SK-N-SH treated with all-trans-retinoic acid at 6 μM for 48 hours (cell line): ENCODE data around the gene PGP.

Source experiments
- ATAC-seq: fragments of 200-7000 bp; cut with Tn5 transposase; 3 replicates; pipeline ENCODE4 v1.9.1; 2020; ENCODE audit warnings: mild to moderate bottlenecking, moderate library complexity
- BACH2 ChIP-seq: fragments of 250-450 bp; sonication (Bioruptor Pico); IDR thresholded peaks from 2 replicates; pipeline ENCODE4 v1.9.0; 2021; ENCODE audit warnings: mild to moderate bottlenecking, borderline replicate concordance
- CREB5 ChIP-seq: fragments of 250-450 bp; sonication (Bioruptor Pico); IDR thresholded peaks from 2 replicates; pipeline ENCODE4 v1.5.1; 2020; ENCODE audit warnings: low read depth, mild to moderate bottlenecking, moderate library complexity
- CSDC2 ChIP-seq: fragments of 250-450 bp; sonication (Bioruptor Pico); IDR thresholded peaks from 2 replicates; pipeline ENCODE4 v1.5.0; 2020; ENCODE audit warnings: mild to moderate bottlenecking, moderate library complexity
- CSRNP3 ChIP-seq: fragments of 250-450 bp; sonication (Bioruptor Pico); IDR thresholded peaks from 2 replicates; pipeline ENCODE4 v1.5.1; 2021; ENCODE audit warnings: mild to moderate bottlenecking, moderate library complexity
- ESRRG ChIP-seq: fragments of 250-450 bp; sonication (Bioruptor Pico); IDR thresholded peaks from 2 replicates; pipeline ENCODE4 v1.6.1; 2021; ENCODE audit warnings: mild to moderate bottlenecking
- GLIS3 ChIP-seq: fragments of 250-450 bp; sonication (Bioruptor Pico); IDR thresholded peaks from 2 replicates; pipeline ENCODE4 v1.5.0; 2020; ENCODE audit warnings: mild to moderate bottlenecking, moderate library complexity
- OSR1 ChIP-seq: fragments of 250-450 bp; sonication (Bioruptor Pico); IDR thresholded peaks from 2 replicates; pipeline ENCODE4 v1.8.0; 2022; ENCODE audit warnings: moderate library complexity, mild to moderate bottlenecking, inconsistent platforms
- POU6F1 ChIP-seq: fragments of 250-450 bp; sonication (Bioruptor Pico); IDR thresholded peaks from 2 replicates; pipeline ENCODE4 v1.8.0; 2021; ENCODE audit warnings: low read depth, mild to moderate bottlenecking, moderate library complexity, borderline replicate concordance
- RARB ChIP-seq: fragments of 250-450 bp; sonication (Bioruptor Pico); IDR thresholded peaks from 2 replicates; pipeline ENCODE4 v1.8.0; 2021; ENCODE audit warnings: mild to moderate bottlenecking, moderate library complexity
- SNAI2 ChIP-seq: fragments of 250-450 bp; sonication (Bioruptor Pico); IDR thresholded peaks from 2 replicates; pipeline ENCODE4 v1.5.0; 2020; ENCODE audit warnings: mild to moderate bottlenecking, moderate library complexity
- TOX ChIP-seq: fragments of 250-450 bp; sonication (Bioruptor Pico); IDR thresholded peaks from 2 replicates; pipeline ENCODE4 v1.8.0; 2021; ENCODE audit warnings: mild to moderate bottlenecking, moderate library complexity, borderline replicate concordance
- ZC3H10 ChIP-seq: fragments of 250-450 bp; sonication (Bioruptor Pico); IDR thresholded peaks from 2 replicates; pipeline ENCODE4 v1.5.1; 2021; ENCODE audit warnings: mild to moderate bottlenecking, moderate library complexity
- ZFP3 ChIP-seq: fragments of 250-450 bp; sonication (Bioruptor Pico); IDR thresholded peaks from 2 replicates; pipeline ENCODE4 v1.5.0; 2020; ENCODE audit warnings: mild to moderate bottlenecking, moderate library complexity
- ZFP30 ChIP-seq: fragments of 450-650 bp; formaldehyde crosslinking; IDR thresholded peaks from 2 replicates; pipeline ENCODE4 v1.5.0; 2022; ENCODE audit warnings: mild to moderate bottlenecking, moderate library complexity
- ZNF8 ChIP-seq: fragments of 450-650 bp; formaldehyde crosslinking; IDR thresholded peaks from 2 replicates; pipeline ENCODE4 v1.5.0; 2020; ENCODE audit warnings: mild to moderate bottlenecking, moderate library complexity
- TF ChIP-seq, protein P1 (sequence below): fragments of 250-450 bp; sonication (Bioruptor Pico); IDR thresholded peaks from 2 replicates; pipeline ENCODE4 v1.5.0; 2020; ENCODE audit warnings: mild to moderate bottlenecking, moderate library complexity
- TF ChIP-seq, protein P2 (sequence below): fragments of 250-450 bp; sonication (Bioruptor Pico); IDR thresholded peaks from 2 replicates; pipeline ENCODE4 v1.8.0; 2020; ENCODE audit warnings: mild to moderate bottlenecking, moderate library complexity, borderline replicate concordance

Gene PGP

GRCh38 chr16:2186064-2186463, 28.6 kb downstream of the PGP start (continued):
- TF ChIP-seq POU6F1 (CRISPR knock-in tag) (no peak), OSR1 (CRISPR knock-in tag) (no peak)
- TF ChIP-seq, protein P1, sequence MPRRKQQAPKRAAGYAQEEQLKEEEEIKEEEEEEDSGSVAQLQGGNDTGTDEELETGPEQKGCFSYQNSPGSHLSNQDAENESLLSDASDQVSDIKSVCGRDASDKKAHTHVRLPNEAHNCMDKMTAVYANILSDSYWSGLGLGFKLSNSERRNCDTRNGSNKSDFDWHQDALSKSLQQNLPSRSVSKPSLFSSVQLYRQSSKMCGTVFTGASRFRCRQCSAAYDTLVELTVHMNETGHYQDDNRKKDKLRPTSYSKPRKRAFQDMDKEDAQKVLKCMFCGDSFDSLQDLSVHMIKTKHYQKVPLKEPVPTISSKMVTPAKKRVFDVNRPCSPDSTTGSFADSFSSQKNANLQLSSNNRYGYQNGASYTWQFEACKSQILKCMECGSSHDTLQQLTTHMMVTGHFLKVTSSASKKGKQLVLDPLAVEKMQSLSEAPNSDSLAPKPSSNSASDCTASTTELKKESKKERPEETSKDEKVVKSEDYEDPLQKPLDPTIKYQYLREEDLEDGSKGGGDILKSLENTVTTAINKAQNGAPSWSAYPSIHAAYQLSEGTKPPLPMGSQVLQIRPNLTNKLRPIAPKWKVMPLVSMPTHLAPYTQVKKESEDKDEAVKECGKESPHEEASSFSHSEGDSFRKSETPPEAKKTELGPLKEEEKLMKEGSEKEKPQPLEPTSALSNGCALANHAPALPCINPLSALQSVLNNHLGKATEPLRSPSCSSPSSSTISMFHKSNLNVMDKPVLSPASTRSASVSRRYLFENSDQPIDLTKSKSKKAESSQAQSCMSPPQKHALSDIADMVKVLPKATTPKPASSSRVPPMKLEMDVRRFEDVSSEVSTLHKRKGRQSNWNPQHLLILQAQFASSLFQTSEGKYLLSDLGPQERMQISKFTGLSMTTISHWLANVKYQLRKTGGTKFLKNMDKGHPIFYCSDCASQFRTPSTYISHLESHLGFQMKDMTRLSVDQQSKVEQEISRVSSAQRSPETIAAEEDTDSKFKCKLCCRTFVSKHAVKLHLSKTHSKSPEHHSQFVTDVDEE, result no peak

GRCh38 chr16:2184962-2185361, 29.7 kb downstream of the PGP start:
- no peak for ATAC-seq
- no peak for TF ChIP-seq ZFP3 (CRISPR knock-in tag)
- no peak for TF ChIP-seq RARB
- TF ChIP-seq CSDC2 (CRISPR knock-in tag), result no peak
- TF ChIP-seq POU6F1 (CRISPR knock-in tag), result no peak
- no peak for TF ChIP-seq GLIS3
- TF ChIP-seq, protein P2, sequence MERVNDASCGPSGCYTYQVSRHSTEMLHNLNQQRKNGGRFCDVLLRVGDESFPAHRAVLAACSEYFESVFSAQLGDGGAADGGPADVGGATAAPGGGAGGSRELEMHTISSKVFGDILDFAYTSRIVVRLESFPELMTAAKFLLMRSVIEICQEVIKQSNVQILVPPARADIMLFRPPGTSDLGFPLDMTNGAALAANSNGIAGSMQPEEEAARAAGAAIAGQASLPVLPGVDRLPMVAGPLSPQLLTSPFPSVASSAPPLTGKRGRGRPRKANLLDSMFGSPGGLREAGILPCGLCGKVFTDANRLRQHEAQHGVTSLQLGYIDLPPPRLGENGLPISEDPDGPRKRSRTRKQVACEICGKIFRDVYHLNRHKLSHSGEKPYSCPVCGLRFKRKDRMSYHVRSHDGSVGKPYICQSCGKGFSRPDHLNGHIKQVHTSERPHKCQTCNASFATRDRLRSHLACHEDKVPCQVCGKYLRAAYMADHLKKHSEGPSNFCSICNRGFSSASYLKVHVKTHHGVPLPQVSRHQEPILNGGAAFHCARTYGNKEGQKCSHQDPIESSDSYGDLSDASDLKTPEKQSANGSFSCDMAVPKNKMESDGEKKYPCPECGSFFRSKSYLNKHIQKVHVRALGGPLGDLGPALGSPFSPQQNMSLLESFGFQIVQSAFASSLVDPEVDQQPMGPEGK (CRISPR knock-in tag), result no peak
- TF ChIP-seq, protein P1, result no peak
- TF ChIP-seq TOX (CRISPR knock-in tag), result no peak
- TF ChIP-seq ESRRG (CRISPR knock-in tag), result no peak
- no peak for TF ChIP-seq BACH2

- ATAC-seq, result no peak
- TF ChIP-seq SNAI2 (CRISPR knock-in tag) (no peak), CSRNP3 (no peak), CSDC2 (CRISPR knock-in tag) (no peak), ZFP30 (CRISPR knock-in tag) (no peak), ZC3H10 (CRISPR knock-in tag) (no peak), CREB5 (CRISPR knock-in tag) (no peak), ZNF8 (CRISPR knock-in tag) (no peak)
- TF ChIP-seq, protein P2 (CRISPR knock-in tag), result no peak
- TF ChIP-seq, protein P1, result no peak
Observed at GRCh38 chr16:2184346-2184745, 30.3 kb downstream of the PGP start.
